ENCODE measurements around the gene SAMD4A.

DNA sequence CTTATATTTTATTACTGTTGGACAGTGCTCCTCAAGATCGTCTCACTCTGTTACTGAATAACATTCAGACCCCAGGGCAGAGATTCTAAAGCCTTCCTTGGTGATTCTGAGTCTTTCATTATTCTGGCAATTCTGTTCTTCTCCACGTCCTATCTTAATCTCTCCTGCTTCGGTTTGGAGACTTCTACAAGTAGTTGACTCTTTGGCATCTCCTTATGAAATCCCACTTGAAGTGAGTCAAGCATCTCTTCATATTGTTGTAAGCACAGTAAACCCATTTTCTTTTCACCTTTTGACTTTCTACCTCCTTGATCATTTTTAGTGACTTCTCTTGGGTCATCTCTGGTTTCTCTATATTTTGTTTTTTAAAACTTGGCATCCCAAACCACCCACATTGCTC is 132.8 kb downstream of the SAMD4A start:
- TF ChIP-seq, protein P1, sequence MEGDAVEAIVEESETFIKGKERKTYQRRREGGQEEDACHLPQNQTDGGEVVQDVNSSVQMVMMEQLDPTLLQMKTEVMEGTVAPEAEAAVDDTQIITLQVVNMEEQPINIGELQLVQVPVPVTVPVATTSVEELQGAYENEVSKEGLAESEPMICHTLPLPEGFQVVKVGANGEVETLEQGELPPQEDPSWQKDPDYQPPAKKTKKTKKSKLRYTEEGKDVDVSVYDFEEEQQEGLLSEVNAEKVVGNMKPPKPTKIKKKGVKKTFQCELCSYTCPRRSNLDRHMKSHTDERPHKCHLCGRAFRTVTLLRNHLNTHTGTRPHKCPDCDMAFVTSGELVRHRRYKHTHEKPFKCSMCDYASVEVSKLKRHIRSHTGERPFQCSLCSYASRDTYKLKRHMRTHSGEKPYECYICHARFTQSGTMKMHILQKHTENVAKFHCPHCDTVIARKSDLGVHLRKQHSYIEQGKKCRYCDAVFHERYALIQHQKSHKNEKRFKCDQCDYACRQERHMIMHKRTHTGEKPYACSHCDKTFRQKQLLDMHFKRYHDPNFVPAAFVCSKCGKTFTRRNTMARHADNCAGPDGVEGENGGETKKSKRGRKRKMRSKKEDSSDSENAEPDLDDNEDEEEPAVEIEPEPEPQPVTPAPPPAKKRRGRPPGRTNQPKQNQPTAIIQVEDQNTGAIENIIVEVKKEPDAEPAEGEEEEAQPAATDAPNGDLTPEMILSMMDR (IDR thresholded peaks at IDR 0.05) = no peak
- no peak for TF ChIP-seq POLR2A (IDR thresholded peaks at IDR 0.05)

Measured in transverse colon (tissue), 3 donors.